ENCODE data around the gene COL23A1. TPM values are rescaled to one million over a fixed set of nuclear protein-coding genes. Genes with fewer than 3 reads are reported as not detected.
A peak's percentile ranks its signal among the peaks of the same experiment; 100 is the strongest.

Gene COL23A1
- total and polyA plus RNA-seq, 2 donors (not counting 1 experiment from before 2014, with no cell fraction given) = 0.20 TPM; not detected in 1

- no peaks in the 10 kb centered on the region for H3K79me2 ChIP-seq (ENCODE audit: control insufficient read depth, insufficient read depth, low read length)
- WGBS (ENCODE audit: insufficient coverage) = 8% methylated on average over 91 of the region's 91 CpGs
- ATAC-seq (ENCODE audit: low read depth) (peak; percentile 28), DNase-seq (peak; percentile 30)
- H3K4me3 Mint-ChIP-seq = peak overlapping the region; percentile 66
- ChIA-PET CTCF (no interaction called here), POLR2A (interaction anchor here (1.0 kb wide), 1 partner anchor 36 kb away, joined by 3 read pairs; no protein-coding TSS in a partner anchor)
- peaks cover 10% of the 10 kb centered on the region for H3K4me1 Mint-ChIP-seq
- intact Hi-C loops (cut with micrococcal nuclease) = no loop called here
- peak overlapping the region in 1 of 5 experiments; percentile 35 for H3K4me3 ChIP-seq (ENCODE audit: control extremely low read depth in 1 of 5, extremely low read depth in 1 of 5, insufficient read depth in 1 of 5, low read depth in 2 of 5, low read length in 4 of 5)
- peaks cover 44% of the 10 kb centered on the region for H3K27me3 Mint-ChIP-seq
- no peak overlapping the region for H3K27ac ChIP-seq (ENCODE audit: low read length in 2 of 2)
- peaks cover 1% of the 10 kb centered on the region for H3K9me3 Mint-ChIP-seq (ENCODE audit: insufficient read depth)
- peak overlapping the region; percentile 50 for H3K9ac ChIP-seq (ENCODE audit: low read length)
- H3K27ac Mint-ChIP-seq = no peak overlapping the region
- peak overlapping the region; percentile 66 for H3K4me2 ChIP-seq (replicated peaks; ENCODE audit: low read depth, low read length, poor library complexity, severe bottlenecking)
- TF ChIP-seq, protein P1, sequence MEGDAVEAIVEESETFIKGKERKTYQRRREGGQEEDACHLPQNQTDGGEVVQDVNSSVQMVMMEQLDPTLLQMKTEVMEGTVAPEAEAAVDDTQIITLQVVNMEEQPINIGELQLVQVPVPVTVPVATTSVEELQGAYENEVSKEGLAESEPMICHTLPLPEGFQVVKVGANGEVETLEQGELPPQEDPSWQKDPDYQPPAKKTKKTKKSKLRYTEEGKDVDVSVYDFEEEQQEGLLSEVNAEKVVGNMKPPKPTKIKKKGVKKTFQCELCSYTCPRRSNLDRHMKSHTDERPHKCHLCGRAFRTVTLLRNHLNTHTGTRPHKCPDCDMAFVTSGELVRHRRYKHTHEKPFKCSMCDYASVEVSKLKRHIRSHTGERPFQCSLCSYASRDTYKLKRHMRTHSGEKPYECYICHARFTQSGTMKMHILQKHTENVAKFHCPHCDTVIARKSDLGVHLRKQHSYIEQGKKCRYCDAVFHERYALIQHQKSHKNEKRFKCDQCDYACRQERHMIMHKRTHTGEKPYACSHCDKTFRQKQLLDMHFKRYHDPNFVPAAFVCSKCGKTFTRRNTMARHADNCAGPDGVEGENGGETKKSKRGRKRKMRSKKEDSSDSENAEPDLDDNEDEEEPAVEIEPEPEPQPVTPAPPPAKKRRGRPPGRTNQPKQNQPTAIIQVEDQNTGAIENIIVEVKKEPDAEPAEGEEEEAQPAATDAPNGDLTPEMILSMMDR (IDR thresholded peaks at IDR 0.05) = no peak
- no peak for TF ChIP-seq EZH2 (IDR thresholded peaks at IDR 0.05; ENCODE audit: borderline replicate concordance, insufficient read depth, low read depth, low read length, poor library complexity, severe bottlenecking)
- H3K9me3 ChIP-seq (ENCODE audit: control extremely low read depth in 1 of 3, control insufficient read depth in 2 of 3, insufficient read depth in 1 of 3, low read length in 2 of 3) = peaks cover 0 to 15% (median 5%) of the 10 kb centered on the region in 3 donors
- H4K20me1 ChIP-seq (ENCODE audit: control insufficient read depth, insufficient read depth, low read length, poor library complexity, severe bottlenecking) = no peaks in the 10 kb centered on the region
- H2AFZ ChIP-seq (ENCODE audit: insufficient read depth, low read depth, low read length, poor library complexity, severe bottlenecking) = peak overlapping the region; percentile 19
- H3K27me3 ChIP-seq (replicated peaks in 1 of 4; ENCODE audit: control extremely low read depth in 1 of 4, control insufficient read depth in 3 of 4, insufficient read depth in 4 of 4, low read length in 3 of 4) = peaks cover 0 to 47% (median 12%) of the 10 kb centered on the region in 4 experiments
- H3K36me3 ChIP-seq (replicated peaks in 1 of 2; ENCODE audit: control extremely low read depth in 1 of 2, control insufficient read depth in 1 of 2, extremely low read depth in 1 of 2, insufficient read depth in 2 of 2, low read length in 1 of 2) = no peaks in the 10 kb centered on the region
- H3K4me1 ChIP-seq (ENCODE audit: control insufficient read depth in 2 of 2, insufficient read depth in 2 of 2, low read length in 2 of 2) = peaks cover 8 to 14% of the 10 kb centered on the region in 2 donors
Measured at GRCh38 chr5:178589180-178590140, 733 bp downstream of the COL23A1 start.

DNA sequence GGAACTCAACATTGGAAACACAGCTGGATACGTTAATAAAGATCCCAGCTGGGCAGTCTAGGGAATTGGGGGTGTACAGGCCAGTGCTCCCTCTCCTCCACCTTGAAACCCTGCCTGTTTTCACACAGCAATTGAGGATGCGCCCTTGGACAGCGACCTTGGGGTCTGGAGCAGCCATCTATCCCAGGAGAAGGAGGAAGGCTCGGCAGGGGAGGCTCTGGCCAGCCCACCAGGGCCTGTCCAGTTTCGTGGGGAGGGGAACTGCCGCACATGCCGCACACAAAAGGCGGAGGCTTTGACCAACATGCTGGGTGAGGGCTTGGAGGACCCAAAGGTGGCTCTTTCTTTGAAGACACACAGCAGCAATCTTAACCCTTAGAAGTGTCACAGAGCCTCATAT is 1.4 kb downstream of the COL23A1 start:
- DNase-seq = no peak
- intact Hi-C loops (cut with micrococcal nuclease) = no loop called here
- no peaks in the 10 kb centered on the region for H4K20me1 ChIP-seq (ENCODE audit: control insufficient read depth, insufficient read depth, low read length, poor library complexity, severe bottlenecking)
- H3K4me1 ChIP-seq (ENCODE audit: control insufficient read depth in 2 of 2, insufficient read depth in 2 of 2, low read length in 2 of 2) = peaks cover 8 to 14% of the 10 kb centered on the region in 2 donors
- no peak overlapping the region for H3K9ac ChIP-seq (ENCODE audit: low read length)
- no peak overlapping the region for H3K4me2 ChIP-seq (replicated peaks; ENCODE audit: low read depth, low read length, poor library complexity, severe bottlenecking)
- H3K79me2 ChIP-seq (ENCODE audit: control insufficient read depth, insufficient read depth, low read length) = no peaks in the 10 kb centered on the region
- peaks cover 0 to 11% (median 0%) of the 10 kb centered on the region in 3 donors for H3K9me3 ChIP-seq (ENCODE audit: control extremely low read depth in 1 of 3, control insufficient read depth in 2 of 3, insufficient read depth in 1 of 3, low read length in 2 of 3)
- Mint-ChIP-seq H3K4me3 (peak overlapping the region; percentile 66), H3K27ac (no peak overlapping the region), H3K27me3 (peaks cover 44% of the 10 kb centered on the region), H3K4me1 (peaks cover 10% of the 10 kb centered on the region), H3K9me3 (ENCODE audit: insufficient read depth) (no peaks in the 10 kb centered on the region)
- no peak overlapping the region for H2AFZ ChIP-seq (ENCODE audit: insufficient read depth, low read depth, low read length, poor library complexity, severe bottlenecking)
- peaks cover 0 to 47% (median 12%) of the 10 kb centered on the region in 4 experiments for H3K27me3 ChIP-seq (replicated peaks in 1 of 4; ENCODE audit: control extremely low read depth in 1 of 4, control insufficient read depth in 3 of 4, insufficient read depth in 4 of 4, low read length in 3 of 4)
- no peaks in the 10 kb centered on the region for H3K36me3 ChIP-seq (replicated peaks in 1 of 2; ENCODE audit: control extremely low read depth in 1 of 2, control insufficient read depth in 1 of 2, extremely low read depth in 1 of 2, insufficient read depth in 2 of 2, low read length in 1 of 2)
- TF ChIP-seq EZH2 (IDR thresholded peaks at IDR 0.05; ENCODE audit: borderline replicate concordance, insufficient read depth, low read depth, low read length, poor library complexity, severe bottlenecking) = no peak
- TF ChIP-seq, protein P1 (IDR thresholded peaks at IDR 0.05) = no peak
- no peak for ATAC-seq (ENCODE audit: low read depth)
- no peak overlapping the region for H3K27ac ChIP-seq (ENCODE audit: low read length in 2 of 2)
- 78% methylated on average over 6 of the region's 8 CpGs for WGBS (ENCODE audit: insufficient coverage)
- POLR2A ChIA-PET = no interaction called here
- H3K4me3 ChIP-seq (ENCODE audit: control extremely low read depth in 1 of 5, extremely low read depth in 1 of 5, insufficient read depth in 1 of 5, low read depth in 2 of 5, low read length in 4 of 5) = no peak overlapping the region
- CTCF ChIA-PET = no interaction called here

Measured in B cell (primary cell).